Left kidney (tissue), 2 donors: ENCODE results near the gene KCND2. TPM values are rescaled to one million over a fixed set of nuclear protein-coding genes. Genes with fewer than 3 reads are reported as not detected.
A peak's percentile ranks its signal among the peaks of the same experiment; 100 is the strongest.

Experiments
- DNase-seq: peaks from one replicate; pipeline ENCODE4 v3.0.0-alpha.2; 2013
- polyA plus RNA-seq: library from polyadenylated mRNA; unstranded; fragments of 120-200 nt; gene quantifications from one replicate; pipeline ENCODE4 v1.2.1, GENCODE V29; 2013; ENCODE audit not compliant: insufficient read length

KCND2 gene
- polyA plus RNA-seq, 1 donor: 2.9 TPM

GRCh38 chr7:120703585-120704240 lies 430.7 kb downstream of the KCND2 start:
- no peak for DNase-seq

GRCh38 chr7:120709252-120709971 lies 436.4 kb downstream of the KCND2 start:
- DNase-seq: no peak

- DNase-seq: no peak
Observed at GRCh38 chr7:120709972-120710320, 437.0 kb downstream of the KCND2 start.

GRCh38 chr7:120714945-120715344 lies 442.0 kb downstream of the KCND2 start:
- DNase-seq: no peak

- DNase-seq: no peak
Observed at GRCh38 chr7:120716307-120716706, 443.3 kb downstream of the KCND2 start.

GRCh38 chr7:120717166-120717565 lies 444.2 kb downstream of the KCND2 start:
- DNase-seq: no peak

- no peak for DNase-seq
Observed at GRCh38 chr7:120718361-120718760, 445.4 kb downstream of the KCND2 start.

GRCh38 chr7:120720317-120720716 lies 447.3 kb downstream of the KCND2 start:
- DNase-seq: no peak

- no peak for DNase-seq
Observed at GRCh38 chr7:120723465-120724385, 450.8 kb downstream of the KCND2 start.

- no peak for DNase-seq
Observed at GRCh38 chr7:120724448-120724847, 451.5 kb downstream of the KCND2 start.

- DNase-seq: no peak
Observed at GRCh38 chr7:120724955-120725354, 452.0 kb downstream of the KCND2 start.

- peak; percentile 17 for DNase-seq
Observed at GRCh38 chr7:120725376-120726039, 452.5 kb downstream of the KCND2 start.

- DNase-seq: no peak
Observed at GRCh38 chr7:120729245-120729644, 456.3 kb downstream of the KCND2 start.

GRCh38 chr7:120731271-120731670 lies 458.3 kb downstream of the KCND2 start:
- no peak for DNase-seq

GRCh38 chr7:120732256-120732655 lies 459.3 kb downstream of the KCND2 start:
- no peak for DNase-seq

- no peak for DNase-seq
Observed at GRCh38 chr7:120733143-120733542, 460.2 kb downstream of the KCND2 start.

GRCh38 chr7:120733835-120734234 lies 460.9 kb downstream of the KCND2 start:
- no peak for DNase-seq

- no peak for DNase-seq
Observed at GRCh38 chr7:120735791-120736190, 462.8 kb downstream of the KCND2 start.

- no peak for DNase-seq
Observed at GRCh38 chr7:120738816-120739215, 465.8 kb downstream of the KCND2 start.

GRCh38 chr7:120740348-120740747 lies 467.4 kb downstream of the KCND2 start:
- DNase-seq: no peak

GRCh38 chr7:120741371-120742042 lies 468.5 kb downstream of the KCND2 start:
- DNase-seq: no peak

GRCh38 chr7:120742372-120742771 lies 469.4 kb downstream of the KCND2 start:
- peak; percentile 8 for DNase-seq
